Measurements from ENCODE around the gene ARHGAP44. TPM values are rescaled to one million over a fixed set of nuclear protein-coding genes. Genes with fewer than 3 reads are reported as not detected.

Gene ARHGAP44
- total and polyA plus RNA-seq, 4 donors, result 12.1 to 37.5 (median 20.2) TPM

- DNase-seq, result no peak
- no peak for ATAC-seq (ENCODE audit: insufficient read depth, low FRiP score)
- Histone ChIP-seq H3K4me3 (no peak overlapping the region), H3K9ac (ENCODE audit: insufficient read depth in 1 of 2, low read length in 2 of 2) (no peak overlapping the region), H3K36me3 (ENCODE audit: control insufficient read depth in 4 of 4, insufficient read depth in 4 of 4, low read length in 4 of 4) (no peaks in the 10 kb centered on the region), H3K27ac (ENCODE audit: low read depth in 1 of 2, low read length in 1 of 2) (no peak overlapping the region), H3K4me1 (ENCODE audit: control insufficient read depth in 5 of 5, insufficient read depth in 5 of 5, low read length in 5 of 5) (no peaks in the 10 kb centered on the region), H3K9me3 (ENCODE audit: control insufficient read depth in 4 of 4, insufficient read depth in 3 of 4, low read length in 3 of 4) (no peaks in the 10 kb centered on the region), H3K27me3 (ENCODE audit: control insufficient read depth in 3 of 3, insufficient read depth in 3 of 3, low read length in 2 of 3) (no peaks in the 10 kb centered on the region)
- TF ChIP-seq, protein P1, sequence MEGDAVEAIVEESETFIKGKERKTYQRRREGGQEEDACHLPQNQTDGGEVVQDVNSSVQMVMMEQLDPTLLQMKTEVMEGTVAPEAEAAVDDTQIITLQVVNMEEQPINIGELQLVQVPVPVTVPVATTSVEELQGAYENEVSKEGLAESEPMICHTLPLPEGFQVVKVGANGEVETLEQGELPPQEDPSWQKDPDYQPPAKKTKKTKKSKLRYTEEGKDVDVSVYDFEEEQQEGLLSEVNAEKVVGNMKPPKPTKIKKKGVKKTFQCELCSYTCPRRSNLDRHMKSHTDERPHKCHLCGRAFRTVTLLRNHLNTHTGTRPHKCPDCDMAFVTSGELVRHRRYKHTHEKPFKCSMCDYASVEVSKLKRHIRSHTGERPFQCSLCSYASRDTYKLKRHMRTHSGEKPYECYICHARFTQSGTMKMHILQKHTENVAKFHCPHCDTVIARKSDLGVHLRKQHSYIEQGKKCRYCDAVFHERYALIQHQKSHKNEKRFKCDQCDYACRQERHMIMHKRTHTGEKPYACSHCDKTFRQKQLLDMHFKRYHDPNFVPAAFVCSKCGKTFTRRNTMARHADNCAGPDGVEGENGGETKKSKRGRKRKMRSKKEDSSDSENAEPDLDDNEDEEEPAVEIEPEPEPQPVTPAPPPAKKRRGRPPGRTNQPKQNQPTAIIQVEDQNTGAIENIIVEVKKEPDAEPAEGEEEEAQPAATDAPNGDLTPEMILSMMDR (IDR thresholded peaks at IDR 0.05; ENCODE audit: control extremely low read depth, extremely low read depth), result no peak
- WGBS, 2 donors, result 56 to 60% methylated on average over 3 of the region's 3 CpGs
Observed at GRCh38 chr17:12815642-12816141, 26.4 kb downstream of the ARHGAP44 start.

DNA sequence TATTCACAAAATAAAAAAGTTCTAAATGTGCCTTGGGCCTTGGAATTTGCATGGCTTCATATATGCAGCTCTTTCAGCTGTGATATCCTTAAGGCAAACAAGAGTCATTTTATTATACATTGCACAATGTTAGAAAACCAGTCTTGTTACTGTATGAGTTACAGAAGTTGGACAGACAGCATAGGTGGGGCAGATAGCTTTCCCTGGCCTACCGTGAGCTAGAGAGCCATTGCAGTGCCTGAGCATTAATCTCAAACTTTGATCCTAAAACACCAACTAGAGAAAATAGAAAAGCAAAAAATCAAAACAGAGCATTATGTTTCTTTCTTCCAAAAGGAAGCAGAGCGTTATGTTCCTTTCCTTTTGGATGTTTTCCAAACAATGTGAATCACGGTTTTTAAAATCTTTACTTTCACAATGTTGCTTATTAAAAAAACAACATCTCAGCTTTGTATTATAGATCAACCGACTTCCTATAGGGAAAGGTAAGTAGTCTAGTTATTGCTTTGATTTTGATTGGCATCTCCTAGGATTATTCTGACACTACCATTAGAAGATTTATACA, 32.2 kb downstream of the ARHGAP44 start:
- no peaks in the 10 kb centered on the region for H3K36me3 ChIP-seq (ENCODE audit: control insufficient read depth in 4 of 4, insufficient read depth in 4 of 4, low read length in 4 of 4)
- no peaks in the 10 kb centered on the region for H3K27me3 ChIP-seq (ENCODE audit: control insufficient read depth in 3 of 3, insufficient read depth in 3 of 3, low read length in 2 of 3)
- H3K27ac ChIP-seq (ENCODE audit: low read depth in 1 of 2, low read length in 1 of 2), result peak overlapping the region in 1 of 2 donors; percentile 30
- no peaks in the 10 kb centered on the region for H3K4me1 ChIP-seq (ENCODE audit: control insufficient read depth in 5 of 5, insufficient read depth in 5 of 5, low read length in 5 of 5)
- WGBS, 2 donors, result 43 to 70% methylated on average over 4 of the region's 4 CpGs
- no peak for ATAC-seq (ENCODE audit: insufficient read depth, low FRiP score)
- no peak overlapping the region for H3K9ac ChIP-seq (ENCODE audit: insufficient read depth in 1 of 2, low read length in 2 of 2)
- H3K4me3 ChIP-seq, result no peak overlapping the region
- DNase-seq, result peak in 1 of 3 donors; percentile 8
- TF ChIP-seq, protein P1 (IDR thresholded peaks at IDR 0.05; ENCODE audit: control extremely low read depth, extremely low read depth), result no peak
- H3K9me3 ChIP-seq (ENCODE audit: control insufficient read depth in 4 of 4, insufficient read depth in 3 of 4, low read length in 3 of 4), result no peaks in the 10 kb centered on the region

DNA sequence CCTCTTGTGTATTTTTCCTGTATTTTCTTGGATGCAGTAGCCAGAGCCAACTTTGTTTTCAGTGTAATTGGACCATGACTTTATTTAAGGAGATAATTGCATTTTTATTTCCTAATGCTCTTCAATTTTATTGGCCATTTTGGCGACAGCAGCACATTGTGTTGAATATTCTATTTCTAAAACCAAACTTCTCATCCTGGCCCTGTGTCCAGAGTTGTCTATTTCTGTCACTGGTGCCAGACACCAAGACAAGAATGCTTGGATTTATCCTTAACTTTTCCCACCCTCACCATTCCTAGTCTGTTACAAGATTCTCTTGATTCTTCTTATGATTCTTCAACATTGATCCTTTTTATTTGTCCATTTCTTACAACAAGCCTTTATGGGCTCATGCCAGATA, 37.1 kb downstream of the ARHGAP44 start:
- TF ChIP-seq, protein P1 (IDR thresholded peaks at IDR 0.05; ENCODE audit: control extremely low read depth, extremely low read depth), result no peak
- no peaks in the 10 kb centered on the region for H3K27me3 ChIP-seq (ENCODE audit: control insufficient read depth in 3 of 3, insufficient read depth in 3 of 3, low read length in 2 of 3)
- H3K36me3 ChIP-seq (ENCODE audit: control insufficient read depth in 4 of 4, insufficient read depth in 4 of 4, low read length in 4 of 4), result no peaks in the 10 kb centered on the region
- H3K27ac ChIP-seq (ENCODE audit: low read depth in 1 of 2, low read length in 1 of 2), result no peak overlapping the region
- no peak overlapping the region for H3K4me3 ChIP-seq
- H3K4me1 ChIP-seq (ENCODE audit: control insufficient read depth in 5 of 5, insufficient read depth in 5 of 5, low read length in 5 of 5), result no peaks in the 10 kb centered on the region
- no peak overlapping the region for H3K9ac ChIP-seq (ENCODE audit: insufficient read depth in 1 of 2, low read length in 2 of 2)
- peak in 1 of 3 donors; percentile 11 for DNase-seq
- H3K9me3 ChIP-seq (ENCODE audit: control insufficient read depth in 4 of 4, insufficient read depth in 3 of 4, low read length in 3 of 4), result peaks cover 0 to 3% (median under 1%) of the 10 kb centered on the region in 4 donors
- ATAC-seq (ENCODE audit: insufficient read depth, low FRiP score), result no peak
- WGBS, 2 donors, result 75 to 80% methylated on average over 1 of the region's 1 CpG
